Subcutaneous adipose tissue (tissue), 4 donors: Measurements from ENCODE around the gene NTM. TPM values are rescaled to one million over a fixed set of nuclear protein-coding genes. Genes with fewer than 3 reads are reported as not detected.

Experiments used
- total RNA-seq, 4 donors: library from RNA; depleted of rRNA; stranded (reverse); fragments of >200 nt; gene quantifications; one replicate each; pipeline ENCODE4 v1.1.0, GENCODE V29; 2016
- TF ChIP-seq, protein P1 (sequence below): fragments of 450-650 bp; IDR thresholded peaks from one replicate; pipeline ENCODE4 v1.5.1; 2016; ENCODE audit warnings: low read depth, mild to moderate bottlenecking, control low read depth, antibody characterized with exemption, moderate library complexity

NTM gene
- total RNA-seq, 4 donors from 2014 or later = 1.5 to 5.7 (median 1.7) TPM

DNA sequence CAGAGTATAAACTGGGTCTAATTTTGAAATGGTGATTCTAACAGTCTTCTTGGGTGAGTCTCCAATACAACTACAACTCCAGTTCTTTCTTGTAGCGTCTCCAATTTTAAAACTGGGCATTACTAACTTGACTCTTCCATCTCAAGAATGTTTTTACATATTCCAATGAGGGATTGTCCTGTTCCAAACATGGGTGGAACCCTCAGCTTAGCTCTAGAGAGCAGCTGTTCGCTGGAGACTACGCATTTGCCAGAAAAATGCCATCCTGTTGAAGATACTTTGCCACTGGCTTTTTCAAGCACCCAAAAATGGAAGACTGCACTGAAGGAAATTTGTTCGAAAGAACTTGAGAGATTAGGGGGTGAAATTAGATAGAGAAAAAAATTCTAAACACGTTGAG is 870.0 kb downstream of the NTM start:
- TF ChIP-seq, protein P1, sequence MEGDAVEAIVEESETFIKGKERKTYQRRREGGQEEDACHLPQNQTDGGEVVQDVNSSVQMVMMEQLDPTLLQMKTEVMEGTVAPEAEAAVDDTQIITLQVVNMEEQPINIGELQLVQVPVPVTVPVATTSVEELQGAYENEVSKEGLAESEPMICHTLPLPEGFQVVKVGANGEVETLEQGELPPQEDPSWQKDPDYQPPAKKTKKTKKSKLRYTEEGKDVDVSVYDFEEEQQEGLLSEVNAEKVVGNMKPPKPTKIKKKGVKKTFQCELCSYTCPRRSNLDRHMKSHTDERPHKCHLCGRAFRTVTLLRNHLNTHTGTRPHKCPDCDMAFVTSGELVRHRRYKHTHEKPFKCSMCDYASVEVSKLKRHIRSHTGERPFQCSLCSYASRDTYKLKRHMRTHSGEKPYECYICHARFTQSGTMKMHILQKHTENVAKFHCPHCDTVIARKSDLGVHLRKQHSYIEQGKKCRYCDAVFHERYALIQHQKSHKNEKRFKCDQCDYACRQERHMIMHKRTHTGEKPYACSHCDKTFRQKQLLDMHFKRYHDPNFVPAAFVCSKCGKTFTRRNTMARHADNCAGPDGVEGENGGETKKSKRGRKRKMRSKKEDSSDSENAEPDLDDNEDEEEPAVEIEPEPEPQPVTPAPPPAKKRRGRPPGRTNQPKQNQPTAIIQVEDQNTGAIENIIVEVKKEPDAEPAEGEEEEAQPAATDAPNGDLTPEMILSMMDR = no peak

DNA sequence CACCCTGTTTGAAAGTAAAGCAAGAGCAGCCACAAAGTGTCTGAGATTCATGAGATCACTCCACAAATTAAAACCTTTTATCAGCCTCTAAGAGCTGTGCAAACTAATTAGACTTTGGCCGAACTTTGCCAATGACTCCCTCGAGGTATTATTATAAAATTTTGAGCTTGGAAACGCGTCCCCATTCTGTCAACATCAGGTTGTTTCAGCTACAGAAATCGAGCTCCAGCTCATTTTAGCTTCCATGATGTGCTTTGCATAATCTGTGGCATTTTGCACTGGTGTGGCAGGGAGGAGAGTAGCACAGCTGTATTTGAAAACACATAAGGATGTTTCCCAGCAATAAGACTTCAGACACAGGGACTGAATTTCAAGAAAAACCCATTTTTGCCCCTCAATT is 872.2 kb downstream of the NTM start:
- TF ChIP-seq, protein P1 = no peak

DNA sequence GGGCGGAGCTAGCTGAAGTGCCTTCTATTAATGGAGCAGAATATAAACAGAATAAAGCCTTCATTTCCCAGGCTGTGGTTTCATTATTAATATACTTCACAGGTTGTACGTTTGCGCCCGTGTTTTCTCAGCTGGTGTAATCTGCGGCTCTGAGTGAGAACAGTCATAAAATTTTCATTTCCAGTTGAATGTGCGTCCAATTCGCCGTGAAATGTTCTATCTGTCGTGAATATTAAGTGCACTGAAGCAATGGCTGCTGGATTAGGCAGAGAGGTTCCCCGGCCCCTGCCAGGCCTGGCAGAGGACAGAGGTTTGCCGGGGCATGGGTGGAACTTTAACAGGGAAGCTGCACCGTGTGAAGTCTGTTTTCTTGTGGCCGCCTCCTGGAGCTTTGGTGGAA is 874.4 kb downstream of the NTM start:
- TF ChIP-seq, protein P1 = no peak

DNA sequence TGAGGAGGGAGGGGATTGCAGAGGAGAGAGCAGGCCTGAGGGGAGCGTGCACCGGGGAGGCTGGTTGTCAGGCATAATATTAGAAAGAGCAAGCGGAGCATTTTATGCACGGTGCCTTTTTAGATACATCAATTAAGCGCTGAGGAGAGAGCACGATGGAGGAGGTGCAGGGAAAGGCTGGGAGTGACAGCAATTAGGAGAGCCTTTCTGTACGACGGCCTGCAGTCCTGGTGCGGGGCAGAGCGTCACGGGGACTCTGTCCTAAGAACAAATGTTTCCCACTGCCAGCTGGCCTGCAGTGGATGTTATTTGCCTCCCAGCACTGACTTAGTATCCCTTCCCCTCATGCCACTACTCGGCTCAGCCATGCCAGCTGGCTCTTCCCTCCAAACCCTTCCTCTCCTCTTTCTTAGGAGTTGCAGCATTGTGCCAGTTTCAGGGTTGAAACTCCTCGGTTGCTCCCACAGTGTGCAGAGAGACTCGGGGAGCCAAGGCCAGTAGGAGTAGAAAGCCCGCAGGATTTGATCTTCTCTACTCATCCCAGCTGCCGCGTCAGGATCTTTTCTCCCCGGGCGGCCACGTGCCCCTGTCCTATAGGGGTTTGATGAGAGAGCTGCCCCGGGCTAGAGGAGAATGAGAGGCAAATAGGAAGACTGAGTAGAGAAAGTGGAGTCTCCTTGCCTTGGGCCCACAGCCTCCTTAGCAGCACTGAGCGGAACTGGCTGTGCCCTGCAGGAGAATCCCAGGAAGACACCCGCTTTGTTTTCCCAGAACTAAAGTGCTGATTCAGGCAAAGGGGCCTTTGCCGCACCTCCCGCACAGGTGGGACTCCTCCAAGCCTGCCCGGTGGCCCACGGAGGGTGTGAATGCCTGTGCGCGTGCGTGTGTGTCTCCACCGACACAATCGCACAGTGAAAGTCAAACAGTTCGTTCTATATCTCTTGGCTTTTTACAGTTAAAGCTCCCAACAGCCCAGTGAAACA is 875.3 kb downstream of the NTM start:
- TF ChIP-seq, protein P1 = no peak

DNA sequence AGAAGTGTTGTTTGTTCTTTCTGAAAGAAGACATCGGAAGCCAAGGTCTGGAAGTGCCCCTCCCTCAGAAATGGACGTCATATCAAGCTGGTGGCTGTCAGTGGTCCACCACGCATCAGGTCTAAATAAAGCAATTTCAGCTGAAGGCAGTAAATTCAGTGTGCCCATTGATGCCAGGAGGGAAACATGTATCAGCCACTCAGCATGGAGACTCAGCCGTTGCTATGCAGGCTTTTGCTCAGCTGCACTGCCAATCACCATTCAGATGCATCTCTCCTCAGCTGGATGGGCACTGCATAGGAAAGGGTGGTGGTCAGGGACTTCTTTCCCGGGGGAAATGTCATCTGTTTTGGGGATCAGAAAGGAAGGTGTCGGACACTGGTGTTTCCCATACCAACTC is 878.2 kb downstream of the NTM start:
- TF ChIP-seq, protein P1 = no peak

DNA sequence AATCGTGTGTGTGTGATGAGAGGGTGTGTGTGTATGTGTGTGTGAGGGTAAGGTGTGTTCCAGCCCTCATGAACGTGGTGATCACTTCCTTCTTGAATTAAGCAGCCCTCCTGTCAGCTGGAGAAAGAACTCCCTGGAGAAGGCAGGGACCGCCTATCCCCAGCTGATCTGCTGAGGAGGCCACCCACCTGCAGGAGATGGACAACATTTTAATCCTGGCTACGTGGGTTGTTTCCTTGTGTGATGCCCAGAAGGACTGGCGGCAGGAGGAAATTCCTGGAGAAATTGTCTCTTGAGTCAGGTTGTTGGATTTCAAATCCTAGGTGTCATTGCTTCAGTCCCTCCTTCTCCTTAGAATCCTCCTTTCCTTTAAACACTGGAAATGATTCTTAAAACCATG is 878.8 kb downstream of the NTM start:
- TF ChIP-seq, protein P1 = no peak

DNA sequence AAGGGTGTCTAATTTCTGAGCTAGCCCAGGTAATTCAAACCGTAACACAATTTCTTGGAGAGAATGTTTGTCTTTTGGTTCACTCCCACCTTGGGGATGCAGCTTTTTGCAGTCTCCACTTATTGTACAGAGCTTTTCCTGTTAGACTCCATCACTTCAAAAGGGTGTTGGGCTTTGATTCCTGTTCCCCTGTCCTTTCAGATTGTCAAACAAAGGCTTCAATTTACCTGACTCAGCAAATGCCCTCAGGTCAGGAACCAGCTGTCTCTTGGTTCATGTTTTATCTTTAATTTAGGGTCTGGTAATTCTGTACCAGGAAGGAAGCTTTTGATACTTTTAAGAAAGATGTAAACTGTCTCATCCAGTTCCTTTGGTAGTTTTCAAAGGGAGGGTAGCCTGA is 880.6 kb downstream of the NTM start:
- TF ChIP-seq, protein P1 = no peak
